Panc1 (cell line): ENCODE measurements around the gene SETDB2. TPM values are rescaled to one million over a fixed set of nuclear protein-coding genes. Genes with fewer than 3 reads are reported as not detected.

Source experiments
- ATAC-seq: fragments of 200-7000 bp; cut with Tn5 transposase; 2 replicates; pipeline ENCODE4 v1.9.1; 2020; ENCODE audit warnings: mild to moderate bottlenecking, moderate library complexity
- BruUV-seq: library from RNA; stranded (reverse); fragments of 400-500 nt; replicated peaks from 2 replicates; lab custom pipeline; 2021; lab: Mats Ljungman, UMichigan
- CTCF ChIA-PET: fragments of 300-600 bp; sonication (Branson Sonifier 250); formaldehyde crosslinking; loops from one replicate; lab custom pipeline; 2022; ENCODE audit warnings: antibody characterized with exemption; lab: Charles Lee
- POLR2A ChIA-PET: fragments of 300-600 bp; sonication (Branson Sonifier 250); formaldehyde crosslinking; loops from one replicate; lab custom pipeline; 2022; ENCODE audit warnings: antibody characterized with exemption; lab: Charles Lee
- DNase-seq: peaks from one replicate; pipeline ENCODE4 v3.0.0-alpha.2; 2010; ENCODE audit warnings: low read depth, low spot score
- H3K27ac ChIP-seq: 2 replicates; pipeline ENCODE4 v1.5.1; 2011; ENCODE audit warnings: mild to moderate bottlenecking, low read length, inconsistent platforms
- H3K27me3 ChIP-seq: fragments of 200-500 bp; sonication (Bioruptor generic); 2 replicates; pipeline ENCODE4 v1.6.0; 2014; ENCODE audit warnings: low read length, inconsistent platforms; ENCODE audit not compliant: control insufficient read depth, insufficient read depth
- H3K36me3 ChIP-seq: fragments of 200-500 bp; sonication (Bioruptor generic); 2 replicates; pipeline ENCODE4 v1.5.1; 2014; ENCODE audit warnings: inconsistent platforms, mild to moderate bottlenecking, low read length, moderate library complexity; ENCODE audit not compliant: control insufficient read depth, insufficient read depth
- H3K4me1 ChIP-seq: 2 replicates; pipeline ENCODE4 v1.5.1; 2011; ENCODE audit warnings: inconsistent platforms, mild to moderate bottlenecking, low read length, moderate library complexity; ENCODE audit not compliant: control insufficient read depth, insufficient read depth
- H3K4me3 ChIP-seq, 2 experiments: 2 replicates each; pipeline ENCODE4 v1.5.1; 2011 to 2012; ENCODE audit warnings: low read depth in 2 of 2, low read length in 2 of 2, mild to moderate bottlenecking in 2 of 2, inconsistent platforms in 1 of 2, moderate library complexity in 1 of 2
- H3K9me3 ChIP-seq: fragments of 200-500 bp; sonication (Bioruptor generic); 2 replicates; pipeline ENCODE4 v1.5.1; 2014; ENCODE audit warnings: low read depth, mild to moderate bottlenecking, inconsistent platforms, low read length, moderate library complexity; ENCODE audit not compliant: control insufficient read depth, insufficient read depth
- CTCF ChIP-seq: fragments of 450-650 bp; IDR thresholded peaks from 2 replicates; pipeline ENCODE4 v1.5.1; 2017; ENCODE audit warnings: mild to moderate bottlenecking
- POLR2AphosphoS5 ChIP-seq: IDR thresholded peaks from 2 replicates; pipeline ENCODE4 v1.6.1; 2012; ENCODE audit warnings: mild to moderate bottlenecking, low read depth, low read length, moderate library complexity
- SIN3A ChIP-seq: IDR thresholded peaks from 2 replicates; pipeline ENCODE4 v1.6.1; 2012; ENCODE audit warnings: low read depth, mild to moderate bottlenecking, low read length, moderate library complexity, borderline replicate concordance; ENCODE audit not compliant: insufficient read depth
- TCF7L2 ChIP-seq: IDR thresholded peaks from 2 replicates; pipeline ENCODE4 v1.6.1; 2011; ENCODE audit warnings: mild to moderate bottlenecking, low read depth, low read length, inconsistent platforms
- in situ Hi-C: cut with HindIII; loops from 2 replicates; pipeline ENCODE4 v1.10.0; 2016; ENCODE audit warnings: low sequenced_read_pairs, low pct_unique_long_range_greater_than_20kb
- intact Hi-C: fragments of 100-400 bp; cut with micrococcal nuclease; formaldehyde crosslinking; loops from one replicate; pipeline ENCODE4 v1.10.0; 2022; ENCODE audit not compliant: unreplicated experiment
- total RNA-seq: library from RNA; stranded (reverse); gene quantifications from one replicate; pipeline ENCODE4 v1.2.1, GENCODE V29; 2021; ENCODE audit not compliant: unreplicated experiment
- TF ChIP-seq, protein P1 (sequence below), 2 experiments: IDR thresholded peaks; 2 replicates each; pipeline ENCODE4 v1.6.1; 2011 to 2012; ENCODE audit warnings: low read depth in 2 of 2, control low read depth in 1 of 2, low read length in 1 of 2, mild to moderate bottlenecking in 1 of 2, moderate library complexity in 1 of 2; ENCODE audit not compliant: insufficient read depth in 1 of 2

The SETDB2 gene
- total RNA-seq, 1 experiment from 2014 or later = 6.1 TPM

DNA sequence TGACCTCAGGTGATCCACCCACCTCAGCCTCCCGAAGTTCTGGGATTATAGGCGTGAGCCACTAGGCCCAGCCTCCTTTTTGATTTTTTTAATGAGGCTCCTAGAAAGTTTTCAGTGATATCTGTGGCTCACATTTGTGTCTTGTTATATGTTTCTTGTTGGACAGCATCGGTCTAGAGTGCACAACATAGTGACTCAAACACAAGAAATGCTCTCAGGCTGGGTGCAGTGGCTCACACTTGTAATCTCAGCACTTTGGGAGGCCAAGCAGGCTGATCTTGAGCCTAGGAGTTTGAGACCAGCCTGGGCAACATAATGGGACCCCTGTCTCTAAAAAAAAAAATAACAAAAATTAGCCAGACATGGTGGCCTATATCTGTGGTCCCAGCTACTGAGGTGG lies 59.9 kb downstream of the SETDB2 start:
- ChIA-PET CTCF (no interaction called here), POLR2A (no interaction called here)
- in situ Hi-C loops (no loop called here), intact Hi-C loops (no loop called here)
- Histone ChIP-seq H3K27me3 (no peaks in the 10 kb centered on the region), H3K4me1 (no peaks in the 10 kb centered on the region), H3K9me3 (no peaks in the 10 kb centered on the region), H3K36me3 (no peaks in the 10 kb centered on the region), H3K27ac (no peak overlapping the region), H3K4me3 (no peak overlapping the region)
- DNase-seq = no peak
- no peak for ATAC-seq
- no TSS peak for BruUV-seq
- no peak for TF ChIP-seq POLR2AphosphoS5

GRCh38 chr13:49512578-49512977 lies 68.5 kb downstream of the SETDB2 start:
- ChIA-PET CTCF (no interaction called here), POLR2A (no interaction called here)
- Histone ChIP-seq H3K4me3 (no peak overlapping the region), H3K27ac (no peak overlapping the region), H3K36me3 (no peaks in the 10 kb centered on the region), H3K9me3 (no peaks in the 10 kb centered on the region), H3K27me3 (no peaks in the 10 kb centered on the region), H3K4me1 (no peaks in the 10 kb centered on the region)
- in situ Hi-C loops = no loop called here
- no peak for TF ChIP-seq POLR2AphosphoS5
- DNase-seq (no peak), ATAC-seq (no peak)
- BruUV-seq = no TSS peak
- intact Hi-C loops = no loop called here

DNA sequence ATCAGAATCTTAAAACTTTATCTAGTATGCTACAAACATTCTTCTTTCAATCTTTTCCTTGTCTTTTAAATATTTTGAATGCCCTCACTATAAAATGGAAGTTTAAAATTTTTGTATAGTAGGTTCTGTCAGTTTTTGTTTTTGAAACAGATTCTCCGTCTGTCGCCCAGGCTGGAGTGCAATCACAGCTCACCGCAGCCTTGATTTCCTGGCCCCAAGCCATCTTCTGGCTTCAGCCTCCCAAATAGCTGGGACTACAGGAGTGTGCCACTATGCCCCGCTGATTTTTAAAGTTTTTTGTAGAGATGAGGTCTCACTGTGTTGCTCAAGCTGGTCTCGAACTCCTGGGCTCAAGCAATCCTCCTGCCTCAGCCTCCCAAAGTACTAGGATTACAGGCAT lies 72.4 kb downstream of the SETDB2 start:
- in situ Hi-C loops = no loop called here
- CTCF ChIA-PET = no interaction called here
- ATAC-seq (no peak), DNase-seq (no peak)
- intact Hi-C loops = no loop called here
- Histone ChIP-seq H3K27me3 (no peaks in the 10 kb centered on the region), H3K9me3 (no peaks in the 10 kb centered on the region), H3K4me3 (no peak overlapping the region), H3K4me1 (no peaks in the 10 kb centered on the region), H3K36me3 (no peaks in the 10 kb centered on the region), H3K27ac (no peak overlapping the region)
- TF ChIP-seq, protein P1, sequence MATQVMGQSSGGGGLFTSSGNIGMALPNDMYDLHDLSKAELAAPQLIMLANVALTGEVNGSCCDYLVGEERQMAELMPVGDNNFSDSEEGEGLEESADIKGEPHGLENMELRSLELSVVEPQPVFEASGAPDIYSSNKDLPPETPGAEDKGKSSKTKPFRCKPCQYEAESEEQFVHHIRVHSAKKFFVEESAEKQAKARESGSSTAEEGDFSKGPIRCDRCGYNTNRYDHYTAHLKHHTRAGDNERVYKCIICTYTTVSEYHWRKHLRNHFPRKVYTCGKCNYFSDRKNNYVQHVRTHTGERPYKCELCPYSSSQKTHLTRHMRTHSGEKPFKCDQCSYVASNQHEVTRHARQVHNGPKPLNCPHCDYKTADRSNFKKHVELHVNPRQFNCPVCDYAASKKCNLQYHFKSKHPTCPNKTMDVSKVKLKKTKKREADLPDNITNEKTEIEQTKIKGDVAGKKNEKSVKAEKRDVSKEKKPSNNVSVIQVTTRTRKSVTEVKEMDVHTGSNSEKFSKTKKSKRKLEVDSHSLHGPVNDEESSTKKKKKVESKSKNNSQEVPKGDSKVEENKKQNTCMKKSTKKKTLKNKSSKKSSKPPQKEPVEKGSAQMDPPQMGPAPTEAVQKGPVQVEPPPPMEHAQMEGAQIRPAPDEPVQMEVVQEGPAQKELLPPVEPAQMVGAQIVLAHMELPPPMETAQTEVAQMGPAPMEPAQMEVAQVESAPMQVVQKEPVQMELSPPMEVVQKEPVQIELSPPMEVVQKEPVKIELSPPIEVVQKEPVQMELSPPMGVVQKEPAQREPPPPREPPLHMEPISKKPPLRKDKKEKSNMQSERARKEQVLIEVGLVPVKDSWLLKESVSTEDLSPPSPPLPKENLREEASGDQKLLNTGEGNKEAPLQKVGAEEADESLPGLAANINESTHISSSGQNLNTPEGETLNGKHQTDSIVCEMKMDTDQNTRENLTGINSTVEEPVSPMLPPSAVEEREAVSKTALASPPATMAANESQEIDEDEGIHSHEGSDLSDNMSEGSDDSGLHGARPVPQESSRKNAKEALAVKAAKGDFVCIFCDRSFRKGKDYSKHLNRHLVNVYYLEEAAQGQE (IDR thresholded peaks at IDR 0.05; ENCODE audit: insufficient read depth in 1 of 2, low read depth in 2 of 2, low read length in 1 of 2) = no peak
- no peak for TF ChIP-seq TCF7L2
- no peak for TF ChIP-seq SIN3A
- TF ChIP-seq CTCF = no peak
- TF ChIP-seq POLR2AphosphoS5 = no peak
- POLR2A ChIA-PET = no interaction called here
- no TSS peak for BruUV-seq
